GM12865 (cell line): Measurements from ENCODE around the gene KCNJ15.

Source experiments
- DNase-seq: peaks from one replicate; pipeline ENCODE4 v3.0.0; 2010; ENCODE audit warnings: low read depth
- H3K4me3 ChIP-seq: 2 replicates; pipeline ENCODE4 v1.5.1; 2011; ENCODE audit warnings: mild to moderate bottlenecking, low read depth, low read length, control low read depth
- TF ChIP-seq, protein P1 (sequence below): IDR thresholded peaks from 2 replicates; pipeline ENCODE4 v1.5.1; 2011; ENCODE audit warnings: low read length, control low read depth, low read depth, inconsistent platforms; ENCODE audit not compliant: insufficient read depth; ENCODE audit errors: missing control alignments

KCNJ15 gene

DNA sequence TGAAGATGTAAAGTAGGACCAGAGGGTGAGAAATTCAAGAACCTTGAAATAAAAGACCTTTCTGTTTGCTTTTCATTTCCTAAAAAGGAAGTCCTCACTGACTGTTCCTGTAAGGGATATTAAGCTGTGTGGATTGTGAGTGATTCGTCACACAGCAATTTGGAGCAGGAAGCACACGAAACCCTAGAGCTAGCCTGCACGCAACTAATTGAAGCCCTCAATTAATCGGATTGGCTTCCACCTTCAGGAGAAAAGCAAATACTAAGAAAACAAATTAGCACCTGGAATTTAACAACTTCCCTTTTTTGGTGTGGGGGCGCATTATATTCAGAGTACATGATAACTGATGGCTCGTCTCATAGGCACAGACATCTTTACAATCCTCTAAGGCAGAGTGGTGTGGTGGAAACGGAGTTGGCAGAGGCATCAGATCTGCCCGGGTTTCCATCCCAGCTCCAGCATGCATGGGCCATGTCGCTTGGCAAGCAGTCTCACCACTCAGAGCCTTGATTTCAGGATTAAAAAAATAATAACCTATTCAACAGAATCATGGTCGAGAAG is 95.2 kb downstream of the KCNJ15 start:
- TF ChIP-seq, protein P1, sequence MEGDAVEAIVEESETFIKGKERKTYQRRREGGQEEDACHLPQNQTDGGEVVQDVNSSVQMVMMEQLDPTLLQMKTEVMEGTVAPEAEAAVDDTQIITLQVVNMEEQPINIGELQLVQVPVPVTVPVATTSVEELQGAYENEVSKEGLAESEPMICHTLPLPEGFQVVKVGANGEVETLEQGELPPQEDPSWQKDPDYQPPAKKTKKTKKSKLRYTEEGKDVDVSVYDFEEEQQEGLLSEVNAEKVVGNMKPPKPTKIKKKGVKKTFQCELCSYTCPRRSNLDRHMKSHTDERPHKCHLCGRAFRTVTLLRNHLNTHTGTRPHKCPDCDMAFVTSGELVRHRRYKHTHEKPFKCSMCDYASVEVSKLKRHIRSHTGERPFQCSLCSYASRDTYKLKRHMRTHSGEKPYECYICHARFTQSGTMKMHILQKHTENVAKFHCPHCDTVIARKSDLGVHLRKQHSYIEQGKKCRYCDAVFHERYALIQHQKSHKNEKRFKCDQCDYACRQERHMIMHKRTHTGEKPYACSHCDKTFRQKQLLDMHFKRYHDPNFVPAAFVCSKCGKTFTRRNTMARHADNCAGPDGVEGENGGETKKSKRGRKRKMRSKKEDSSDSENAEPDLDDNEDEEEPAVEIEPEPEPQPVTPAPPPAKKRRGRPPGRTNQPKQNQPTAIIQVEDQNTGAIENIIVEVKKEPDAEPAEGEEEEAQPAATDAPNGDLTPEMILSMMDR = no peak
- no peak overlapping the region for H3K4me3 ChIP-seq
- no peak for DNase-seq

DNA sequence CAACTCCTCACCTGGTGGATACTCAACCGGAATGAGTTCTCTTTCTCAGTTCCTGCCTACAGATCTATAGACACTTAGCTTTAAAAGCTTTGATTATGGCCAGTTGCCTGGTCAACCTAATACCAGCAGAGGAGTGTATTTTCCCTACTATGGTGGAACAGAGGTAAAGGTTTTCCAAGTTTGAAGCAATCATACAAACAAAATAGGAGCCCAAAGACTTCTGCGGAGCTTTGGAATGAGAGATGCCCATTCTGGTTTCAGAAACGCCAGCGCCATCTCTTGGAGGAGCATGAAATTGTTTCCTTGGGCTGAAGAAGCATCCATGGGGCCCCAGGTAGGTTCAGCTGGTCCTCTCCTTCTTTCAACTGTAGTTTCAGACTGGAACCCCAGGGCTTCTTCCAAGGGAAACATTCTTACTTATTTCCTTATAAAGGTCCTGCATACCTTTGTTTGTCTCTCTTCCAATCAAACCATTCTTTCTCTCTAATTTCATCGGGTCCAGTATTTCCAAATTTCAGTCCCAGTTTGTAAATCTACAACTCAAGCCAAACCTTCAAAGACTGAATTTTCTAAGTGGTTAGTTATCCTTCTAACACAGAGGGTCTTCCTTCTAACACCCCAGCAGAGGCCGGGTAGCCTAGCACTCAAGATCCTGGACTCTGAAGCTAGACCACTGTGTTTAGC is 95.9 kb downstream of the KCNJ15 start:
- TF ChIP-seq, protein P1 = peak; percentile 75
- peak; percentile 49 for DNase-seq
- H3K4me3 ChIP-seq = no peak overlapping the region

DNA sequence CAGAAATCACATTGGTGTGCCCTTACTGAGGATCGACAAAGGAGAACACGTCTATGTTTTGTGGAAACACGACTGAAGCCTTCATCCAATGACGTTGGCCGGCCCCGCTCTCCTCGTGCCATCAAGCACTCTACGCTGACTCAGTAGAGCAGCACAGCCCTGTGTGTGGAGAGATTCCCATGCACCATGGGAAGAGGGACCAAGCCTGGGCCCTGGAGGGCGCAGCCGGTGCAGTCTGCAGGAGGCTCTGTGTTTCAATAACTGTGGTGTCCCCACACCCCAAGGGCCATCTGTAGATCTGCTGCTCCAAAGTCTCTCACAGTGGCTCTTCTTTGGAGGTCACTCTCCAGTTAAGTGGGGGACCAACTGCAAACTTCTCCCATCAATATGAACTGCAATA is 97.4 kb downstream of the KCNJ15 start:
- DNase-seq = no peak
- TF ChIP-seq, protein P1 = no peak
- no peak overlapping the region for H3K4me3 ChIP-seq

DNA sequence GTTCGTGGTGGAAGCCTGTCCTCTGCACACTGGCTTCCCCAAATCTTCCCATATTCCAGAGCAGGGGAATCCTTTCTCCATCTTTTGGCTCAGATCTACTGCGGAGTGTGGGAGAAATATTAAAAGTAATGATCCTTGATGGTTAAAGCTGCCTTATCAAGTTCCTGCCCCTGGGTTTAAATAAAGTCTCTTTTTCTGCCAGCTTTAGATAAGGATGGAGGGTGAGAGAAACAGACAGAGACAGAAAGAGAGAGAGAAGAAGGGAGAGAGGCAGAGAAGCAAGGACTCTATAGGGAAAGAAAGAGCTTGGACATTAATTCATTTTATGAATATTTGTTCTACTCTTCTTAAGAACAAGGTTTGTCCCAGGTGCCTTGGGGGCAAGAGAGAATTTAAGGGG is 98.0 kb downstream of the KCNJ15 start:
- H3K4me3 ChIP-seq = no peak overlapping the region
- TF ChIP-seq, protein P1 = no peak
- DNase-seq = no peak

DNA sequence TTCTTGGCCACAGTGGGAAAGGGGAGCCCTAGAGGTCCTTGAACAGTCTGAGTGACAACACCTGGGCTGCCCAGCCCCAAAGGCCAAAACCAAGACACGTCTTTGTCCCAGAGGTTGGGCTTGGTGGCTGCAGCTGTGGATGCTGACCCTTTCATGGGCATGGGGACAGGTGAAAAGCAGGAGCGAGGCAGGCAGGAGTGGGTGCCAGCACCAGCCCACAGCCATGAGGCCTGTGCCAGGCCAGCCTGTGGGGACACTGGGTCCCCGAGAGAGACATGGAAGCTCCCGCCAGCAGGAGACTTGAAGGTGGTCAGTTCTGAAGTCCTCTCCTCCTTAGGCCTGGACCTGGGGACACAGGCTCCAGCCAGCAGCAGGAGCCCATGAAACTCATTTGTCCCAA is 98.6 kb downstream of the KCNJ15 start:
- DNase-seq = no peak
- TF ChIP-seq, protein P1 = no peak
- no peak overlapping the region for H3K4me3 ChIP-seq

DNA sequence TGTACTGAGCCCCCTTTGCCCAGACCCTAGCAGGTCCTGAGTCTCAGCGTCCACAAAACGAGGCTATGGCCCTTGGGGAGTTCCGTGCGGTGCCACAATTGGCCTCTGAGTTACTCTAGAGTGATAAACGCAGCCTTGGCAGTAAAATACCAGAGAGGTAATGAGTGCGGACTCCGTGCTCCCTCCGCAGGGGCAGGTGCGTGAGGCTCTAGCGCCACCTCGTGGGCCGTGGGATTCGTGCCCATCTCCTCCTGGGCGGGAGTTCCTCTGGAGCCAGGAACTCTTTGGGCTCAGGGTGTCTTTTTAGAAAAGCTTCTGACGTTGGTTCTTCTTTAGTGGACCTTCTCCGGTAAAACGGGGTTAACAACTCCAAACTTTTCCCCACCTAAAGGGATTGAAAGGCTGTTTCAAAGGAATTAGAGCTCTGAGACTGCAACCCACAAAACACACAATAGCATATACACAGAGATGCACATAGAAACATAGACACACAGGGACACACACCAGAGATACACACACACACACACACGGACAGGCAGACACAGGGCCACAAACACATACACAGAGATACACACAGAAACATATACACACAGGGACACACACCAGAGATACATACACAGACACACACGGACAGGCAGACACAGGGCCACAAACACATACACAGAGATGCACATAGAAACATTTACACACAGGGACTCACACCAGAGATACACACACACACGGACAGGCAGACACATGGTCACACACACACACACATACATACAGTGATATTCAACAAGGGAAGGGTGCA is 99.4 kb downstream of the KCNJ15 start:
- peak; percentile 71 for DNase-seq
- no peak overlapping the region for H3K4me3 ChIP-seq
- TF ChIP-seq, protein P1 = peak; percentile 97
